ENCODE measurements around the gene BCR. TPM values are rescaled to one million over a fixed set of nuclear protein-coding genes. Genes with fewer than 3 reads are reported as not detected.

Gene BCR
- total and polyA plus RNA-seq, 2 of the 4 experiments (the other 2 are of a cell fraction): 28.9 to 44.6 TPM

- Histone ChIP-seq H3K27me3 (ENCODE audit: control insufficient read depth, insufficient read depth, low read length) (no peaks in the 10 kb centered on the region), H3K4ac (ENCODE audit: low read depth, low read length) (no peak overlapping the region), H3K27ac (ENCODE audit: insufficient read depth, low read length) (no peak overlapping the region), H2BK20ac (ENCODE audit: low read depth, low read length) (no peak overlapping the region), H3K4me3 (ENCODE audit: insufficient read depth, low read depth, low read length) (no peak overlapping the region), H3K9ac (ENCODE audit: low read depth, low read length) (no peak overlapping the region), H2BK15ac (ENCODE audit: low read depth, low read length) (no peak overlapping the region), H2AFZ (replicated peaks; ENCODE audit: low read length, poor library complexity) (no peak overlapping the region), H4K20me1 (ENCODE audit: insufficient read depth, low read length) (peaks cover 5% of the 10 kb centered on the region), H3K79me1 (ENCODE audit: low read depth in 1 of 2, low read length in 2 of 2) (0 out of 4 replicates have a peak, but pooled peaks cover 0 to 3% of the 10 kb centered on the region in 2 experiments), H2AK5ac (ENCODE audit: low read depth, low read length) (no peak overlapping the region), H3K4me2 (ENCODE audit: low read depth, low read length) (no peak overlapping the region), H3K9me1 (ENCODE audit: insufficient read depth, low read length) (peaks cover 13% of the 10 kb centered on the region), H3K18ac (ENCODE audit: low read depth, low read length) (no peak overlapping the region), H3K36me3 (ENCODE audit: control insufficient read depth, insufficient read depth, low read length) (peaks cover 24% of the 10 kb centered on the region), H4K5ac (ENCODE audit: low read depth, low read length) (no peak overlapping the region), H2BK120ac (ENCODE audit: low read depth, low read length) (no peak overlapping the region), H3K56ac (ENCODE audit: extremely low read depth, insufficient read depth, low read length) (no peak overlapping the region), H3K23ac (ENCODE audit: low read depth, low read length) (no peak overlapping the region), H2AK9ac (replicated peaks; ENCODE audit: low read depth, low read length, poor library complexity) (no peak overlapping the region), H4K8ac (ENCODE audit: low read depth in 2 of 2, low read length in 2 of 2) (no peak overlapping the region), H3K9me3 (ENCODE audit: control insufficient read depth, insufficient read depth, low read length) (no peaks in the 10 kb centered on the region), H3K14ac (replicated peaks; ENCODE audit: low read depth, low read length) (no peak overlapping the region), H4K91ac (ENCODE audit: insufficient read depth, low read depth, low read length) (no peak overlapping the region), H2BK5ac (ENCODE audit: low read depth, low read length, poor library complexity, severe bottlenecking) (no peak overlapping the region), H3K4me1 (ENCODE audit: control insufficient read depth, insufficient read depth, low read length) (peaks cover 13% of the 10 kb centered on the region)
- no peak for DNase-seq
- dilution Hi-C loops (cut with HindIII; ENCODE audit: low sequenced_read_pairs, unreplicated experiment) (no loop called here), in situ Hi-C loops (cut with MboI; ENCODE audit: low sequenced_read_pairs) (no loop called here), intact Hi-C loops (cut with micrococcal nuclease) (no loop called here)
- CTCF ChIA-PET: no interaction called here
- no TSS peak for BruUV-seq (replicated peaks)
- POLR2A ChIA-PET (ENCODE audit: unreplicated experiment): no interaction called here
- WGBS, 2 experiments (ENCODE audit: extremely low coverage in 2 of 2, insufficient read length in 1 of 2): 90% methylated on average over 2 of the region's 21 CpGs; no CpG with 5 or more reads in 1 of the 2 experiments
- no peak for ATAC-seq (ENCODE audit: low read depth)
- TF ChIP-seq NFE2L2 (IDR thresholded peaks at IDR 0.05; ENCODE audit: low read depth, low read length) (no peak), ELK1 (IDR thresholded peaks at IDR 0.05; ENCODE audit: borderline replicate concordance, low read depth, low read length) (no peak), POLR2A (IDR thresholded peaks at IDR 0.05; ENCODE audit: low read depth, low read length) (no peak), MAZ (IDR thresholded peaks at IDR 0.05; ENCODE audit: borderline replicate concordance, low read depth, low read length) (no peak), USF2 (IDR thresholded peaks at IDR 0.05; ENCODE audit: low read depth, low read length) (no peak), RAD21 (IDR thresholded peaks at IDR 0.05; ENCODE audit: low read length) (no peak), MXI1 (IDR thresholded peaks at IDR 0.05; ENCODE audit: borderline replicate concordance, low read depth, low read length) (no peak)
Observed at GRCh38 chr22:23302171-23303002, 122.1 kb downstream of the BCR start.

Data from IMR-90 (cell line).